ENCODE measurements around the gene INF2. TPM values are rescaled to one million over a fixed set of nuclear protein-coding genes. Genes with fewer than 3 reads are reported as not detected.
"Not testable (repeated sequence)": the region's sequence is repeated elsewhere in the genome, so short reads cannot be mapped to it uniquely, and the experiment has no call there.

Gene INF2
- total RNA-seq, 1 donor from 2014 or later = 126 TPM

- H3K4me3 ChIP-seq (ENCODE audit: insufficient read depth, low read depth, low read length); H4K20me1 ChIP-seq (ENCODE audit: insufficient read depth, low read length); H3K27ac Mint-ChIP-seq (ENCODE audit: unreplicated experiment); H3K9ac ChIP-seq (ENCODE audit: low read length); FAIRE-seq; H3K27me3 ChIP-seq (ENCODE audit: insufficient read depth, low read length); H3K27ac ChIP-seq (ENCODE audit: low read depth, low read length); H2AFZ ChIP-seq (ENCODE audit: low read depth, low read length); DNase-seq (ENCODE audit: low read depth); H3K36me3 Mint-ChIP-seq (ENCODE audit: low read depth, unreplicated experiment); H3K4me1 ChIP-seq (ENCODE audit: insufficient read depth, low read length); H3K4me2 ChIP-seq (ENCODE audit: low read length); H3K4me1 Mint-ChIP-seq (ENCODE audit: low read depth, unreplicated experiment); H3K79me2 ChIP-seq (ENCODE audit: insufficient read depth, low read length); H3K4me3 Mint-ChIP-seq (ENCODE audit: unreplicated experiment); H3K36me3 ChIP-seq (ENCODE audit: insufficient read depth, low read length): not testable (repeated sequence)
- Mint-ChIP-seq H3K9me3 (ENCODE audit: unreplicated experiment) (peaks cover 21% of the 10 kb centered on the region), H3K27me3 (ENCODE audit: low read depth, unreplicated experiment) (peaks cover 10% of the 10 kb centered on the region)
- peaks cover 14% of the 10 kb centered on the region for H3K9me3 ChIP-seq (ENCODE audit: insufficient read depth, low read depth, low read length)
Observed at GRCh38 chr14:104653130-104653920, 36.1 kb upstream of the INF2 start.

DNA sequence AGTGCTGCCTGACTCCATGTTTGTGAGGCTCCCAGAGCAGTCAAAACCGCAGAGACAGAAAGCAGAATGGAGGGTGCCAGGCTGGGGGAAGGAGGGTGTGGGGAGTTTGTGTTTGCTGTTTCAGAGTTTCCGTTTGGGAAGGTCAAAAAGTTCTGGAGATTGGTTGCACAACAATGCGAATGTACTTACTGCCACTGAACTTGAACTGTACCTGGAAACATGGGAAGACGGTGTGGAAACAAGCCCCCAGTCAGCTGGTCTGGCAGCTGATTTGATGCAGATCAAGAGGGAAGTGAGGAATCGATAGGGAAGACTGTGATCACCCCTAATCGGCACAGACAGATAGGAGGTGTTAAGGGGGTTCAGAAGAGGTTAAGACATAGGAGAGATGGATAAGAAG, 35.3 kb upstream of the INF2 start:
- H2AFZ ChIP-seq (ENCODE audit: low read depth, low read length) = no peak overlapping the region
- H3K79me2 ChIP-seq (ENCODE audit: insufficient read depth, low read length) = no peaks in the 10 kb centered on the region
- no peak overlapping the region for H3K27ac ChIP-seq (ENCODE audit: low read depth, low read length)
- TF ChIP-seq EZH2 (IDR thresholded peaks at IDR 0.05; ENCODE audit: insufficient read depth, low read length) = no peak
- TF ChIP-seq, protein P1, sequence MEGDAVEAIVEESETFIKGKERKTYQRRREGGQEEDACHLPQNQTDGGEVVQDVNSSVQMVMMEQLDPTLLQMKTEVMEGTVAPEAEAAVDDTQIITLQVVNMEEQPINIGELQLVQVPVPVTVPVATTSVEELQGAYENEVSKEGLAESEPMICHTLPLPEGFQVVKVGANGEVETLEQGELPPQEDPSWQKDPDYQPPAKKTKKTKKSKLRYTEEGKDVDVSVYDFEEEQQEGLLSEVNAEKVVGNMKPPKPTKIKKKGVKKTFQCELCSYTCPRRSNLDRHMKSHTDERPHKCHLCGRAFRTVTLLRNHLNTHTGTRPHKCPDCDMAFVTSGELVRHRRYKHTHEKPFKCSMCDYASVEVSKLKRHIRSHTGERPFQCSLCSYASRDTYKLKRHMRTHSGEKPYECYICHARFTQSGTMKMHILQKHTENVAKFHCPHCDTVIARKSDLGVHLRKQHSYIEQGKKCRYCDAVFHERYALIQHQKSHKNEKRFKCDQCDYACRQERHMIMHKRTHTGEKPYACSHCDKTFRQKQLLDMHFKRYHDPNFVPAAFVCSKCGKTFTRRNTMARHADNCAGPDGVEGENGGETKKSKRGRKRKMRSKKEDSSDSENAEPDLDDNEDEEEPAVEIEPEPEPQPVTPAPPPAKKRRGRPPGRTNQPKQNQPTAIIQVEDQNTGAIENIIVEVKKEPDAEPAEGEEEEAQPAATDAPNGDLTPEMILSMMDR (IDR thresholded peaks at IDR 0.05; ENCODE audit: insufficient read depth, low read depth, low read length) = no peak
- Mint-ChIP-seq H3K27ac (ENCODE audit: unreplicated experiment) (peak overlapping the region; percentile 55), H3K4me1 (ENCODE audit: low read depth, unreplicated experiment) (no peaks in the 10 kb centered on the region), H3K4me3 (ENCODE audit: unreplicated experiment) (no peak overlapping the region), H3K9me3 (ENCODE audit: unreplicated experiment) (peaks cover 21% of the 10 kb centered on the region), H3K27me3 (ENCODE audit: low read depth, unreplicated experiment) (peaks cover 10% of the 10 kb centered on the region), H3K36me3 (ENCODE audit: low read depth, unreplicated experiment) (peaks cover 8% of the 10 kb centered on the region)
- H4K20me1 ChIP-seq (ENCODE audit: insufficient read depth, low read length) = no peaks in the 10 kb centered on the region
- H3K4me1 ChIP-seq (ENCODE audit: insufficient read depth, low read length) = no peaks in the 10 kb centered on the region
- FAIRE-seq (no peak), DNase-seq (ENCODE audit: low read depth) (no peak)
- H3K9ac ChIP-seq (ENCODE audit: low read length) = no peak overlapping the region
- no peaks in the 10 kb centered on the region for H3K27me3 ChIP-seq (ENCODE audit: insufficient read depth, low read length)
- H3K4me3 ChIP-seq (ENCODE audit: insufficient read depth, low read depth, low read length) = no peak overlapping the region
- no peaks in the 10 kb centered on the region for H3K36me3 ChIP-seq (ENCODE audit: insufficient read depth, low read length)
- peaks cover 14% of the 10 kb centered on the region for H3K9me3 ChIP-seq (ENCODE audit: insufficient read depth, low read depth, low read length)
- no peak overlapping the region for H3K4me2 ChIP-seq (ENCODE audit: low read length)

GRCh38 chr14:104655128-104655848, 34.1 kb upstream of the INF2 start:
- Mint-ChIP-seq H3K36me3 (ENCODE audit: low read depth, unreplicated experiment) (peaks cover 8% of the 10 kb centered on the region), H3K4me1 (ENCODE audit: low read depth, unreplicated experiment) (no peaks in the 10 kb centered on the region), H3K27me3 (ENCODE audit: low read depth, unreplicated experiment) (peaks cover 10% of the 10 kb centered on the region), H3K27ac (ENCODE audit: unreplicated experiment) (no peak overlapping the region), H3K9me3 (ENCODE audit: unreplicated experiment) (peaks cover 21% of the 10 kb centered on the region), H3K4me3 (ENCODE audit: unreplicated experiment) (no peak overlapping the region)
- H2AFZ ChIP-seq (ENCODE audit: low read depth, low read length) = no peak overlapping the region
- no peak for DNase-seq (ENCODE audit: low read depth)
- no peaks in the 10 kb centered on the region for H3K79me2 ChIP-seq (ENCODE audit: insufficient read depth, low read length)
- H3K4me3 ChIP-seq (ENCODE audit: insufficient read depth, low read depth, low read length) = no peak overlapping the region
- H3K36me3 ChIP-seq (ENCODE audit: insufficient read depth, low read length) = no peaks in the 10 kb centered on the region
- H3K27ac ChIP-seq (ENCODE audit: low read depth, low read length) = no peak overlapping the region
- H3K4me2 ChIP-seq (ENCODE audit: low read length) = no peak overlapping the region
- no peak overlapping the region for H3K9ac ChIP-seq (ENCODE audit: low read length)
- H4K20me1 ChIP-seq (ENCODE audit: insufficient read depth, low read length) = no peaks in the 10 kb centered on the region
- H3K9me3 ChIP-seq (ENCODE audit: insufficient read depth, low read depth, low read length) = peaks cover 14% of the 10 kb centered on the region
- H3K4me1 ChIP-seq (ENCODE audit: insufficient read depth, low read length) = no peaks in the 10 kb centered on the region
- TF ChIP-seq, protein P1 (IDR thresholded peaks at IDR 0.05; ENCODE audit: insufficient read depth, low read depth, low read length) = no peak
- TF ChIP-seq EZH2 (IDR thresholded peaks at IDR 0.05; ENCODE audit: insufficient read depth, low read length) = no peak
- FAIRE-seq = no peak
- no peaks in the 10 kb centered on the region for H3K27me3 ChIP-seq (ENCODE audit: insufficient read depth, low read length)
